Measurements from ENCODE around the gene IFT25. TPM values are rescaled to one million over a fixed set of nuclear protein-coding genes. Genes with fewer than 3 reads are reported as not detected.

IFT25 gene
- total and polyA plus RNA-seq, 2 experiments from 2014 or later, result 28.2 to 109 TPM

DNA sequence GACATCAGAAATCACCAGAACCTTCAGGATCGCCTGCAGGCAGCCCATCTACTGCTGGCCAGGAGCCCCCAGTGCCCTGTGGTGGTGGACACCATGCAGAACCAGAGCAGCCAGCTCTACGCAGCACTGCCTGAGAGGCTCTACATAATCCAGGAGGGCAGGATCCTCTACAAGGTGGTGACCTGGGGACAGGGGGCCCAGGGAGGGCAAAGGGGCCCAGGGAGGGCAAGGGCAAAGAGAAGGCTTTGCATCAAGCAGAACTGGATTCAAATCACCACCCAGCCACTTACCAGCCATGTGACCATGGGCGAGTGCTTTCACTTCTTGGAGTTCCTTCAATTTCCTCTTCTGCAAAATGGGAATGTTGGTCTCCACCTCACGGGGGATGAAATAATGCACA lies 39.4 kb downstream of the IFT25 start (continued):
- TF ChIP-seq ZNF114 (CRISPR knock-in tag; IDR thresholded peaks at IDR 0.05), result no peak
- no peak for TF ChIP-seq EZH2phosphoT487 (IDR thresholded peaks at IDR 0.05; ENCODE audit: unreplicated experiment)
- TF ChIP-seq JUNB (IDR thresholded peaks at IDR 0.05; ENCODE audit: unreplicated experiment), result no peak
- no peak for TF ChIP-seq CREB1 (CRISPR knock-in tag; IDR thresholded peaks at IDR 0.05; ENCODE audit: low read depth)
- TF ChIP-seq NANOG (IDR thresholded peaks at IDR 0.05; ENCODE audit: borderline replicate concordance), result no peak
- TF ChIP-seq, protein P1, sequence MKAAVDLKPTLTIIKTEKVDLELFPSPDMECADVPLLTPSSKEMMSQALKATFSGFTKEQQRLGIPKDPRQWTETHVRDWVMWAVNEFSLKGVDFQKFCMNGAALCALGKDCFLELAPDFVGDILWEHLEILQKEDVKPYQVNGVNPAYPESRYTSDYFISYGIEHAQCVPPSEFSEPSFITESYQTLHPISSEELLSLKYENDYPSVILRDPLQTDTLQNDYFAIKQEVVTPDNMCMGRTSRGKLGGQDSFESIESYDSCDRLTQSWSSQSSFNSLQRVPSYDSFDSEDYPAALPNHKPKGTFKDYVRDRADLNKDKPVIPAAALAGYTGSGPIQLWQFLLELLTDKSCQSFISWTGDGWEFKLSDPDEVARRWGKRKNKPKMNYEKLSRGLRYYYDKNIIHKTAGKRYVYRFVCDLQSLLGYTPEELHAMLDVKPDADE (IDR thresholded peaks at IDR 0.05), result no peak
- TF ChIP-seq EZH2 (IDR thresholded peaks at IDR 0.05; ENCODE audit: low read depth, unreplicated experiment), result no peak
- TF ChIP-seq CTCF (conservative IDR thresholded peaks at IDR 0.05; ENCODE audit: low read depth in 2 of 2), result no peak

DNA sequence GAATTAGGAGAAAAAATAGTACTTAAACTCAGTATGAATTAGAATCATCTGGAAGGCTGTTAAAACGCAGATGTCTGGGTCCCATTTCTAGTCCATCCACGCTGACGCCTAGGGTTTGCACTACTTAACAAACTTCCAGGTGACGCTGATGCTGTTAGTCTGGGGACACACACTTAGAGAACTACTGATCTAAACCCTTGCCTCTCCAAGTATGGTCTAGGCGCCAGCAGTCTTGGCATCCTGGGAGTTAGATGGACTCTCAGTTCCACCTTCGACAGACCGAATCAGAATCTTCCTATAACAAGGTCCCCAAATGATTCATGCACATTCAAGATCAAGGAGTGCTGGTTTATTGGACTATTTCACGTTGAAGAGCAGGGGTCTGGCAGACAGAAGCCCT lies 40.0 kb downstream of the IFT25 start:
- no peaks in the 10 kb centered on the region for H3K9me3 Mint-ChIP-seq
- DNase-seq (ENCODE audit: low spot score), result no peak
- H3K9me2 ChIP-seq (ENCODE audit: insufficient read depth), result no peaks in the 10 kb centered on the region

More for the DNA sequence above, 40.0 kb downstream of the IFT25 start:
- no peaks in the 10 kb centered on the region for H4K20me1 ChIP-seq (replicated peaks; ENCODE audit: insufficient read depth)
- Mint-ChIP-seq H3K27me3 (ENCODE audit: insufficient read depth, low read depth, poor library complexity) (peaks cover 3% of the 10 kb centered on the region), H3K27ac (no peak overlapping the region), H3K4me3 (no peak overlapping the region), H3K36me3 (ENCODE audit: low read depth) (no peaks in the 10 kb centered on the region), H3K4me1 (no peaks in the 10 kb centered on the region; the same call in 2 of the 3 replicates)
- no peaks in the 10 kb centered on the region for H3K4me1 ChIP-seq (ENCODE audit: insufficient read depth)
- no peak overlapping the region for H3K27ac ChIP-seq (ENCODE audit: low read depth)
- H3K27me3 ChIP-seq (ENCODE audit: insufficient read depth), result no peaks in the 10 kb centered on the region
- H3K79me2 ChIP-seq (replicated peaks; ENCODE audit: insufficient read depth), result no peaks in the 10 kb centered on the region
- no peaks in the 10 kb centered on the region for H3F3A ChIP-seq (replicated peaks; ENCODE audit: low read depth)
- TF ChIP-seq STAT1 (IDR thresholded peaks at IDR 0.05; ENCODE audit: unreplicated experiment), result no peak
- TF ChIP-seq JUNB (IDR thresholded peaks at IDR 0.05; ENCODE audit: unreplicated experiment), result no peak
- no peak for TF ChIP-seq CTCF (conservative IDR thresholded peaks at IDR 0.05; ENCODE audit: low read depth in 2 of 2)
- TF ChIP-seq, protein P1 (IDR thresholded peaks at IDR 0.05), result no peak
- TF ChIP-seq NANOG (IDR thresholded peaks at IDR 0.05; ENCODE audit: borderline replicate concordance), result no peak
- TF ChIP-seq, protein P2, sequence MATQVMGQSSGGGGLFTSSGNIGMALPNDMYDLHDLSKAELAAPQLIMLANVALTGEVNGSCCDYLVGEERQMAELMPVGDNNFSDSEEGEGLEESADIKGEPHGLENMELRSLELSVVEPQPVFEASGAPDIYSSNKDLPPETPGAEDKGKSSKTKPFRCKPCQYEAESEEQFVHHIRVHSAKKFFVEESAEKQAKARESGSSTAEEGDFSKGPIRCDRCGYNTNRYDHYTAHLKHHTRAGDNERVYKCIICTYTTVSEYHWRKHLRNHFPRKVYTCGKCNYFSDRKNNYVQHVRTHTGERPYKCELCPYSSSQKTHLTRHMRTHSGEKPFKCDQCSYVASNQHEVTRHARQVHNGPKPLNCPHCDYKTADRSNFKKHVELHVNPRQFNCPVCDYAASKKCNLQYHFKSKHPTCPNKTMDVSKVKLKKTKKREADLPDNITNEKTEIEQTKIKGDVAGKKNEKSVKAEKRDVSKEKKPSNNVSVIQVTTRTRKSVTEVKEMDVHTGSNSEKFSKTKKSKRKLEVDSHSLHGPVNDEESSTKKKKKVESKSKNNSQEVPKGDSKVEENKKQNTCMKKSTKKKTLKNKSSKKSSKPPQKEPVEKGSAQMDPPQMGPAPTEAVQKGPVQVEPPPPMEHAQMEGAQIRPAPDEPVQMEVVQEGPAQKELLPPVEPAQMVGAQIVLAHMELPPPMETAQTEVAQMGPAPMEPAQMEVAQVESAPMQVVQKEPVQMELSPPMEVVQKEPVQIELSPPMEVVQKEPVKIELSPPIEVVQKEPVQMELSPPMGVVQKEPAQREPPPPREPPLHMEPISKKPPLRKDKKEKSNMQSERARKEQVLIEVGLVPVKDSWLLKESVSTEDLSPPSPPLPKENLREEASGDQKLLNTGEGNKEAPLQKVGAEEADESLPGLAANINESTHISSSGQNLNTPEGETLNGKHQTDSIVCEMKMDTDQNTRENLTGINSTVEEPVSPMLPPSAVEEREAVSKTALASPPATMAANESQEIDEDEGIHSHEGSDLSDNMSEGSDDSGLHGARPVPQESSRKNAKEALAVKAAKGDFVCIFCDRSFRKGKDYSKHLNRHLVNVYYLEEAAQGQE (IDR thresholded peaks at IDR 0.05; ENCODE audit: unreplicated experiment), result no peak
- no peak for TF ChIP-seq ZNF331 (CRISPR knock-in tag; IDR thresholded peaks at IDR 0.05; ENCODE audit: low read depth)
- no peak for TF ChIP-seq ZNF114 (CRISPR knock-in tag; IDR thresholded peaks at IDR 0.05)
- no peak overlapping the region for H2AFZ ChIP-seq
- no peak overlapping the region for H3K4me3 ChIP-seq
- H3K4me2 ChIP-seq, result no peak overlapping the region
- no peaks in the 10 kb centered on the region for H3K36me3 ChIP-seq (ENCODE audit: insufficient read depth)
- no peak for ATAC-seq

All from GM23338 (cell line).